Smooth muscle cell (in vitro differentiated cells): ENCODE data around the gene DCAF12. TPM values are rescaled to one million over a fixed set of nuclear protein-coding genes. Genes with fewer than 3 reads are reported as not detected.

Experiments used
- DNase-seq: peaks from one replicate; lab custom pipeline; 2025; ENCODE audit not compliant: unreplicated experiment; lab: John Stamatoyannopoulos, UW
- H2AFZ ChIP-seq: fragments of 200-600 bp; sonication (generic); 2 replicates; pipeline ENCODE4 v1.6.0; 2016; ENCODE audit warnings: antibody characterized with exemption, low read depth, mild to moderate bottlenecking
- H3F3A ChIP-seq: fragments of 200-600 bp; sonication (generic); 2 replicates; pipeline ENCODE4 v1.6.0; 2017; ENCODE audit warnings: antibody characterized with exemption, low read depth
- H3K27ac ChIP-seq: fragments of 200-600 bp; sonication (generic); 2 replicates; pipeline ENCODE4 v1.5.1; 2016; ENCODE audit warnings: low read depth, mild to moderate bottlenecking
- H3K27me3 ChIP-seq: fragments of 200-600 bp; sonication (generic); 2 replicates; pipeline ENCODE4 v1.6.1; 2016; ENCODE audit warnings: low read depth, mild to moderate bottlenecking
- H3K36me3 ChIP-seq: fragments of 200-600 bp; sonication (generic); 2 replicates; pipeline ENCODE4 v1.5.1; 2016; ENCODE audit warnings: low read depth
- H3K4me1 ChIP-seq: fragments of 200-600 bp; sonication (generic); 2 replicates; pipeline ENCODE4 v1.5.1; 2016; ENCODE audit warnings: low read depth
- H3K4me2 ChIP-seq: fragments of 200-600 bp; sonication (generic); 2 replicates; pipeline ENCODE4 v1.6.0; 2016; ENCODE audit warnings: mild to moderate bottlenecking
- H3K4me3 ChIP-seq: fragments of 200-600 bp; sonication (generic); 2 replicates; pipeline ENCODE4 v1.5.1; 2016; ENCODE audit warnings: mild to moderate bottlenecking
- H3K79me2 ChIP-seq: fragments of 200-600 bp; sonication (generic); 2 replicates; pipeline ENCODE4 v1.6.0; 2016; ENCODE audit warnings: low read depth, mild to moderate bottlenecking
- H3K9ac ChIP-seq: fragments of 200-600 bp; sonication (generic); 2 replicates; pipeline ENCODE4 v1.6.0; 2016; ENCODE audit warnings: low read depth
- H3K9me3 ChIP-seq: fragments of 200-600 bp; sonication (generic); replicated peaks from 2 replicates; pipeline ENCODE4 v1.5.1; 2016; ENCODE audit warnings: low read depth
- H4K20me1 ChIP-seq: fragments of 200-600 bp; sonication (generic); 2 replicates; pipeline ENCODE4 v1.6.0; 2016; ENCODE audit warnings: low read depth
- WGBS: methylation state at CpG from one replicate; pipeline ENCODE4 v1.1.7; 2016; ENCODE audit warnings: low lambda C conversion rate; 5-methylcytosine and 5-hydroxymethylcytosine counted together
- polyA plus RNA-seq: library from polyadenylated mRNA; unstranded; fragments of >200 nt; fragmentation: Nextera tagmentation; extraction: Ambion mirVana; gene quantifications from 2 replicates; pipeline ENCODE4 v1.2.1, GENCODE V29; 2016
- total RNA-seq: library from RNA; depleted of rRNA; stranded (reverse); fragments of >200 nt; gene quantifications from 2 replicates; pipeline ENCODE4 v1.2.3, GENCODE V29; 2014
- TF ChIP-seq, protein P1 (sequence below): fragments of 200-600 bp; sonication (generic); IDR thresholded peaks from 2 replicates; pipeline ENCODE4 v1.5.1; 2017; ENCODE audit warnings: borderline replicate concordance, mild to moderate bottlenecking, antibody characterized with exemption; ENCODE audit not compliant: insufficient read depth, poor library complexity, severe bottlenecking

Gene DCAF12
- total and polyA plus RNA-seq, 2 experiments from 2014 or later, result 16.1 to 23.4 TPM

DNA sequence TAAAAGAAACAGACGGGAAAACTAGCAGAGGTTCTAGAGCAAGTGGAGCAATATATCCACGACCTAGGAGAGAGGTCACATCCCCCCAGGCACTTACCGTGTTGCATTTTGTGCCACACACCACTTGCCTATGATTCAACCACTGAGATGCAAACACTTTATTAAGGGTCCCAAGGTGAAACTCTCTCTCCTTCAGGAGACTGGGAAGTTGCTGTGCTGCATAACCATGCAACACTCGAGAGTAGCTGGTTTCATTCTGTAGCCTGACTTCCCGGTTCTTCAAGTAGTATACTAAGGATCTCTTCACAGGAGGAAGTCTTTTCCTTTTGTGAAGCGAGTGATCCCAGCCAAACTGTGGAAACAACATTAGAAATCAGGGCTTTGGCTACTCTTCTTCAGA is 1.6 kb downstream of the DCAF12 start:
- Histone ChIP-seq H3K9ac (peak overlapping the region; percentile 82), H3F3A (peaks cover 4% of the 10 kb centered on the region), H3K27me3 (no peaks in the 10 kb centered on the region), H4K20me1 (peaks cover 36% of the 10 kb centered on the region), H3K79me2 (peaks cover 57% of the 10 kb centered on the region), H3K9me3 (no peaks in the 10 kb centered on the region), H3K4me3 (peak overlapping the region; percentile 85), H3K4me2 (peak overlapping the region; percentile 88), H3K27ac (peak overlapping the region; percentile 87), H3K4me1 (peaks cover 18% of the 10 kb centered on the region), H2AFZ (no peak overlapping the region), H3K36me3 (peaks cover 11% of the 10 kb centered on the region)
- 70% methylated on average over 6 of the region's 6 CpGs for WGBS
- TF ChIP-seq, protein P1, sequence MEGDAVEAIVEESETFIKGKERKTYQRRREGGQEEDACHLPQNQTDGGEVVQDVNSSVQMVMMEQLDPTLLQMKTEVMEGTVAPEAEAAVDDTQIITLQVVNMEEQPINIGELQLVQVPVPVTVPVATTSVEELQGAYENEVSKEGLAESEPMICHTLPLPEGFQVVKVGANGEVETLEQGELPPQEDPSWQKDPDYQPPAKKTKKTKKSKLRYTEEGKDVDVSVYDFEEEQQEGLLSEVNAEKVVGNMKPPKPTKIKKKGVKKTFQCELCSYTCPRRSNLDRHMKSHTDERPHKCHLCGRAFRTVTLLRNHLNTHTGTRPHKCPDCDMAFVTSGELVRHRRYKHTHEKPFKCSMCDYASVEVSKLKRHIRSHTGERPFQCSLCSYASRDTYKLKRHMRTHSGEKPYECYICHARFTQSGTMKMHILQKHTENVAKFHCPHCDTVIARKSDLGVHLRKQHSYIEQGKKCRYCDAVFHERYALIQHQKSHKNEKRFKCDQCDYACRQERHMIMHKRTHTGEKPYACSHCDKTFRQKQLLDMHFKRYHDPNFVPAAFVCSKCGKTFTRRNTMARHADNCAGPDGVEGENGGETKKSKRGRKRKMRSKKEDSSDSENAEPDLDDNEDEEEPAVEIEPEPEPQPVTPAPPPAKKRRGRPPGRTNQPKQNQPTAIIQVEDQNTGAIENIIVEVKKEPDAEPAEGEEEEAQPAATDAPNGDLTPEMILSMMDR, result no peak
- DNase-seq, result no peak

GRCh38 chr9:34124099-34124498 is 2.4 kb downstream of the DCAF12 start:
- H3F3A ChIP-seq, result peaks cover 4% of the 10 kb centered on the region
- H3K4me1 ChIP-seq, result peaks cover 18% of the 10 kb centered on the region
- no peaks in the 10 kb centered on the region for H3K27me3 ChIP-seq
- H3K36me3 ChIP-seq, result peaks cover 14% of the 10 kb centered on the region
- 84% methylated on average over 4 of the region's 4 CpGs for WGBS
- no peak overlapping the region for H3K27ac ChIP-seq
- peak overlapping the region; percentile 8 for H3K4me2 ChIP-seq
- peaks cover 39% of the 10 kb centered on the region for H4K20me1 ChIP-seq
- peaks cover 63% of the 10 kb centered on the region for H3K79me2 ChIP-seq
- H3K9ac ChIP-seq, result peak overlapping the region; percentile 82
- TF ChIP-seq, protein P1, result no peak
- no peaks in the 10 kb centered on the region for H3K9me3 ChIP-seq
- H2AFZ ChIP-seq, result no peak overlapping the region
- H3K4me3 ChIP-seq, result no peak overlapping the region
- no peak for DNase-seq

DNA sequence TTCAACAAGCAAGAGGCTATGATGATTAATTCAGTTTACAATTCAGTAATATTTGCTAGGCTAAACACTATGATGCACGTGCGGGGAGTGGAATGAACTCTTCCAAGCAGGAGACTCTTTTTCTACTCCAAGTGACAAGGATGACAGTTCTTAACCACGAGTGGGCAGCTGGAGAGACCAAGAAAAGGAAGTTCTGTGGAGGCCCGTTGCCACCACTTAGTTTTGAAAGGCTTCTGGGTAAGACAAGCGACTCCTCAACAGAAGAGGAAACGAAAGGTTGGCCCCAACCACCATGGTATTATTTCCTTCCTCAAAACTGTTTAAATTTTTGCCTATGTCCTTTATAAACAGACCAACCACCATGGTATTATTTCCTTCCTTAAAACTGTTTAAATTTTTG is 2.8 kb downstream of the DCAF12 start:
- no peaks in the 10 kb centered on the region for H3K27me3 ChIP-seq
- H3K9ac ChIP-seq, result no peak overlapping the region
- H3F3A ChIP-seq, result peaks cover 4% of the 10 kb centered on the region
- TF ChIP-seq, protein P1, result no peak
- H3K4me3 ChIP-seq, result no peak overlapping the region
- no peaks in the 10 kb centered on the region for H3K9me3 ChIP-seq
- DNase-seq, result no peak
- peaks cover 65% of the 10 kb centered on the region for H3K79me2 ChIP-seq
- peaks cover 41% of the 10 kb centered on the region for H4K20me1 ChIP-seq
- H3K27ac ChIP-seq, result no peak overlapping the region
- H2AFZ ChIP-seq, result no peak overlapping the region
- H3K4me1 ChIP-seq, result peaks cover 18% of the 10 kb centered on the region
- WGBS, result 59% methylated on average over 6 of the region's 6 CpGs
- peak overlapping the region; percentile 8 for H3K4me2 ChIP-seq
- H3K36me3 ChIP-seq, result peaks cover 14% of the 10 kb centered on the region

- TF ChIP-seq, protein P1, result no peak
These were observed 4.5 kb downstream of the DCAF12 start for GRCh38 chr9:34121996-34122395.

More at GRCh38 chr9:34121996-34122395, 4.5 kb downstream of the DCAF12 start:
- no peak overlapping the region for H2AFZ ChIP-seq
- no peak for DNase-seq
- H3K9me3 ChIP-seq, result no peaks in the 10 kb centered on the region
- peaks cover 81% of the 10 kb centered on the region for H3K79me2 ChIP-seq
- H3K4me2 ChIP-seq, result no peak overlapping the region
- peaks cover under 1% of the 10 kb centered on the region for H3F3A ChIP-seq
- H3K9ac ChIP-seq, result no peak overlapping the region
- H4K20me1 ChIP-seq, result peaks cover 46% of the 10 kb centered on the region
- H3K27me3 ChIP-seq, result no peaks in the 10 kb centered on the region
- peaks cover 13% of the 10 kb centered on the region for H3K4me1 ChIP-seq
- no peak overlapping the region for H3K27ac ChIP-seq
- H3K4me3 ChIP-seq, result no peak overlapping the region
- 94% methylated on average over 3 of the region's 3 CpGs for WGBS
- peaks cover 14% of the 10 kb centered on the region for H3K36me3 ChIP-seq
